AG04450 (cell line): Measurements from ENCODE around the gene GLIPR1. TPM values are rescaled to one million over a fixed set of nuclear protein-coding genes. Genes with fewer than 3 reads are reported as not detected.
"Not testable (repeated sequence)": the region's sequence is repeated elsewhere in the genome, so short reads cannot be mapped to it uniquely, and the experiment has no call there.

Source experiments
- CTCF ChIA-PET: fragments of 300-600, 350-600 bp; formaldehyde crosslinking; extraction: SDS; loops from one replicate; lab custom pipeline; 2022; ENCODE audit warnings: antibody characterized with exemption, inconsistent platforms; lab: Charles Lee
- POLR2A ChIA-PET: fragments of 350-600 bp; formaldehyde crosslinking; extraction: SDS; loops from one replicate; lab custom pipeline; 2021; ENCODE audit warnings: antibody characterized with exemption, inconsistent platforms; lab: Yijun Ruan, JAX
- DNase-seq: peaks from one replicate; pipeline ENCODE4 v3.0.0-alpha.2; 2011; ENCODE audit warnings: low read depth, low spot score
- H3K27ac ChIP-seq: one replicate; pipeline ENCODE4 v1.5.1; 2012; ENCODE audit warnings: low read depth, low read length, control low read depth
- H3K27me3 ChIP-seq: one replicate; pipeline ENCODE4 v1.6.0; 2012; ENCODE audit warnings: low read length; ENCODE audit not compliant: control insufficient read depth, insufficient read depth
- H3K4me3 ChIP-seq: 2 replicates; pipeline ENCODE4 v1.5.1; 2011; ENCODE audit warnings: mild to moderate bottlenecking, low read depth, low read length, control low read depth
- H3K9me3 ChIP-seq: 2 replicates; pipeline ENCODE4 v1.5.1; 2012; ENCODE audit warnings: low read length; ENCODE audit not compliant: control insufficient read depth, insufficient read depth
- polyA plus RNA-seq: library from polyadenylated mRNA; depleted of rRNA; stranded (reverse); fragments of >200 nt; gene quantifications from 2 replicates; pipeline ENCODE4 v1.2.3, GENCODE V29; 2011
- TF ChIP-seq, protein P1 (sequence below): IDR thresholded peaks from 2 replicates; pipeline ENCODE4 v1.5.1; 2011; ENCODE audit warnings: low read depth, low read length, control low read depth, inconsistent platforms

GLIPR1 gene
- polyA plus RNA-seq, 1 experiment, result 335 TPM

GRCh38 chr12:75509621-75510020 lies 29.1 kb downstream of the GLIPR1 start:
- ChIA-PET CTCF (interaction anchor here (0.7 to 2.7 kb wide), 3 partner anchors 16 to 175 kb away, joined by 3 to 13 read pairs (median 3); partner anchors contain the start of genes GLIPR1L1 and GLIPR1L2), POLR2A (no interaction called here)
- TF ChIP-seq, protein P1, sequence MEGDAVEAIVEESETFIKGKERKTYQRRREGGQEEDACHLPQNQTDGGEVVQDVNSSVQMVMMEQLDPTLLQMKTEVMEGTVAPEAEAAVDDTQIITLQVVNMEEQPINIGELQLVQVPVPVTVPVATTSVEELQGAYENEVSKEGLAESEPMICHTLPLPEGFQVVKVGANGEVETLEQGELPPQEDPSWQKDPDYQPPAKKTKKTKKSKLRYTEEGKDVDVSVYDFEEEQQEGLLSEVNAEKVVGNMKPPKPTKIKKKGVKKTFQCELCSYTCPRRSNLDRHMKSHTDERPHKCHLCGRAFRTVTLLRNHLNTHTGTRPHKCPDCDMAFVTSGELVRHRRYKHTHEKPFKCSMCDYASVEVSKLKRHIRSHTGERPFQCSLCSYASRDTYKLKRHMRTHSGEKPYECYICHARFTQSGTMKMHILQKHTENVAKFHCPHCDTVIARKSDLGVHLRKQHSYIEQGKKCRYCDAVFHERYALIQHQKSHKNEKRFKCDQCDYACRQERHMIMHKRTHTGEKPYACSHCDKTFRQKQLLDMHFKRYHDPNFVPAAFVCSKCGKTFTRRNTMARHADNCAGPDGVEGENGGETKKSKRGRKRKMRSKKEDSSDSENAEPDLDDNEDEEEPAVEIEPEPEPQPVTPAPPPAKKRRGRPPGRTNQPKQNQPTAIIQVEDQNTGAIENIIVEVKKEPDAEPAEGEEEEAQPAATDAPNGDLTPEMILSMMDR, result no peak
- Histone ChIP-seq H3K9me3 (no peaks in the 10 kb centered on the region), H3K4me3 (peak overlapping the region; percentile 86), H3K27me3 (no peaks in the 10 kb centered on the region), H3K27ac (no peak overlapping the region)
- no peak for DNase-seq

- peak; percentile 97 for DNase-seq
- ChIA-PET CTCF (interaction anchor here (0.6 to 1.4 kb wide), 2 partner anchors 177 to 256 kb away, joined by 3 to 4 read pairs; partner anchors contain the start of gene GLIPR1L1), POLR2A (interaction anchor here (0.6 to 1.7 kb wide), 6 partner anchors 9 to 662 kb away, joined by 3 to 8 read pairs (median 4); partner anchors contain the start of genes GLIPR1 and PHLDA1)
- no peaks in the 10 kb centered on the region for H3K27me3 ChIP-seq
- no peaks in the 10 kb centered on the region for H3K9me3 ChIP-seq
- H3K4me3 ChIP-seq, result peak within 1 kb of the TSS; percentile 86
- peak within 1 kb of the TSS; percentile 43 for H3K27ac ChIP-seq
- TF ChIP-seq, protein P1, result no peak
Observed at GRCh38 chr12:75511116-75512048, 30.8 kb downstream of the GLIPR1 start, which contains the start of gene KRR1. Gene KRR1 (minus strand): TSS chr12:75511609. CDS start chr12:75511597, 12 bp downstream.

DNA sequence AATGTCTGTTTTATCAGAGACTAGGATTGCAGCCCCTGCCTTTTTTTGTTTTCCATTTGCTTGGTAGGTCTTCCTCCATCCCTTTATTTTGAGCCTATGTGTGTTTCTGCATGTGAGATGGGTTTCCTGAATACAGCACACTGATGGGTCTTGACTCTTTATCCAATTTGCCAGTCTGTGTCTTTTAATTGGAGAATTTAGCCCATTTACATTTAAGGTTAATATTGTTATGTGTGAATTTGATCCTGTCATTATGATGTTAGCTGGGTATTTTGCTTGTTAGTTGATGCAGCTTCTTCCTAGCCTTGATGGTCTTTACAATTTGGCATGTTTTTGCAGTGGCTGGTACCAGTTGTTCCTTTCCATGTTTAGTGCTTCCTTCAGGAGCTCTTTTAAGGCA lies 40.7 kb downstream of the GLIPR1 start:
- H3K4me3 ChIP-seq, H3K27ac ChIP-seq, H3K27me3 ChIP-seq, H3K9me3 ChIP-seq, POLR2A ChIA-PET, CTCF ChIA-PET, DNase-seq: not testable (repeated sequence)

DNA sequence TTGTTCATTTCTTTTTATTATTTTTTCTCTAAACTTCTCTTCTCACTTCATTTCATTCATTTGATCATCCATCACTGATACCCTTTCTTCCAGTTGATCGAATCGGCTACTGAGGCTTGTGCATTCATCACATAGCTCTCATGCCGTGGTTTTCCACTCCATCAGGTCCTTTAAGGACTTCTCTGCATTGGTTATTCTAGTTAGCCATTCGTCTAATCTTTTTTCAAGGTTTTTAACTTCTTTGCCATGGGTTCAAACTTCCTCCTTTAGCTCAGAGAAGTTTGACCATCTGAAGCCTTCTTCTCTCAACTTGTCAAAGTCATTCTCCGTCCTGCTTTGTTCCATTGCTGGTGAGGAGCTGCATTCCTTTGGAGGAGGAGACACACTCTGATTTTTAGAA lies 41.6 kb downstream of the GLIPR1 start:
- H3K27me3 ChIP-seq, DNase-seq, H3K27ac ChIP-seq, POLR2A ChIA-PET, CTCF ChIA-PET, H3K9me3 ChIP-seq, H3K4me3 ChIP-seq: not testable (repeated sequence)

DNA sequence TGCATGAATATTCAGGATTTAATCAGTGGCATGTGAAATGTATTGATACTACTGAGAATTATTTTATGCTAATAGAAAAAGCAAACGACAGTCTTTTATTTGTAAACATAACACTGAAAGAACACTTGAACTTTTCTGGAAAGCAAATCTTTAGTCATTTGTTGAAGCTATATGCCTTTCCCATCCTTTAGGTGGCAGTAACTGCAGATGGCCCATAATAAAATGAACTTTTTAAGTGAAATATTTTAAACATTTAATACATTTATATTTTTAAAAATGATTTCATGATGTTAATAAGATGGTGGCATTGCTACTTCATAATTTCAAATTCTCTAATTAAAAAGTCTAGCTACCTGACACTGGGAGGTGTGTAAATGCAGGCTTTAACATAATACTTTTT lies 44.7 kb downstream of the GLIPR1 start:
- ChIA-PET POLR2A (interaction anchor here (0.5 to 3.0 kb wide), 2 partner anchors 503 to 506 kb away, joined by 7 to 13 read pairs; partner anchors contain the start of gene PHLDA1), CTCF (interaction anchor here (0.5 to 4.0 kb wide), 15 partner anchors 10 to 944 kb away, joined by 3 to 17 read pairs (median 3); no protein-coding TSS in a partner anchor)
- H3K27me3 ChIP-seq, result no peaks in the 10 kb centered on the region
- H3K27ac ChIP-seq, result no peak overlapping the region
- TF ChIP-seq, protein P1, result peak; percentile 61
- no peaks in the 10 kb centered on the region for H3K9me3 ChIP-seq
- DNase-seq, result no peak
- H3K4me3 ChIP-seq, result no peak overlapping the region
